ENCODE results near the gene OR10D3. TPM values are rescaled to one million over a fixed set of nuclear protein-coding genes. Genes with fewer than 3 reads are reported as not detected.

The OR10D3 gene, protein sequence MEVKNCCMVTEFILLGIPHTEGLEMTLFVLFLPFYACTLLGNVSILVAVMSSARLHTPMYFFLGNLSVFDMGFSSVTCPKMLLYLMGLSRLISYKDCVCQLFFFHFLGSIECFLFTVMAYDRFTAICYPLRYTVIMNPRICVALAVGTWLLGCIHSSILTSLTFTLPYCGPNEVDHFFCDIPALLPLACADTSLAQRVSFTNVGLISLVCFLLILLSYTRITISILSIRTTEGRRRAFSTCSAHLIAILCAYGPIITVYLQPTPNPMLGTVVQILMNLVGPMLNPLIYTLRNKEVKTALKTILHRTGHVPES
- total RNA-seq, result not detected in 2 replicates
- not detected for total RNA-seq (2013)
- not detected in 2 replicates for polyA plus RNA-seq
- 0.29 TPM in 1 of 2 replicates, not detected in the other for polyA minus RNA-seq

DNA sequence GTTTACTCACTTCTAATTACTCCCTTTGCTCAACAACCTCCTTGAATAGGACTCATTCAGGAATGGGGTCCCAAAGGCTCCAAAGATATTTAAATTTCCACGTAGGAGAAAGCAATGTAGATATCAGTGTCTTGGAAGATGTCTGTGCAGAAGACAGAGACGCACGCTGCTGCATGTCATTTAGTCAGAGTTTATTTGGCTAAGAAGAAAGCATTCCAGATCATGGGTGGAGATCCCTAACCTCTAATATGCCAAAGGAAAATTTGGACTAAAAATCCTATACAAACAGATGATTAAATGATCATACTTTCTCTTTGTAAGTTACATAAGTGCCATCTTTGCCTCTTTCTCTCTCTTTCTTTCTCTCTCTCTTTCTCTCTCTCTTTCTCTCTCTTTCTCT is at the start of gene OR10D3:
TSS of gene OR10D3 (plus strand) at position 278 of the 400 bp plus-strand sequence. CDS start 1,925 bp downstream, outside the sequence.
- H3K4me3 Mint-ChIP-seq, result no peak within 1 kb of the TSS
- Histone ChIP-seq H3K27me3 (replicated peaks in 1 of 4; ENCODE audit: control extremely low read depth in 1 of 4, control insufficient read depth in 3 of 4, insufficient read depth in 4 of 4, low read length in 3 of 4) (peaks cover 0 to 4% (median 0%) of the 10 kb centered on the region in 4 experiments), H3K4me1 (ENCODE audit: control insufficient read depth in 2 of 2, insufficient read depth in 2 of 2, low read length in 2 of 2) (no peaks in the 10 kb centered on the region), H3K9ac (ENCODE audit: low read length) (no peak within 1 kb of the TSS), H3K4me2 (replicated peaks; ENCODE audit: low read depth, low read length, poor library complexity, severe bottlenecking) (no peak within 1 kb of the TSS), H4K20me1 (ENCODE audit: control insufficient read depth, insufficient read depth, low read length, poor library complexity, severe bottlenecking) (no peaks in the 10 kb centered on the region), H2AFZ (ENCODE audit: insufficient read depth, low read depth, low read length, poor library complexity, severe bottlenecking) (no peak within 1 kb of the TSS), H3K9me3 (ENCODE audit: control extremely low read depth in 1 of 3, control insufficient read depth in 2 of 3, insufficient read depth in 1 of 3, low read length in 2 of 3) (no peaks in the 10 kb centered on the region), H3K27ac (ENCODE audit: low read length in 2 of 2) (no peak within 1 kb of the TSS), H3K79me2 (ENCODE audit: control insufficient read depth, insufficient read depth, low read length) (no peaks in the 10 kb centered on the region), H3K36me3 (replicated peaks in 1 of 2; ENCODE audit: control extremely low read depth in 1 of 2, control insufficient read depth in 1 of 2, extremely low read depth in 1 of 2, insufficient read depth in 2 of 2, low read length in 1 of 2) (no peaks in the 10 kb centered on the region), H3K4me3 (ENCODE audit: control extremely low read depth in 1 of 5, extremely low read depth in 1 of 5, insufficient read depth in 1 of 5, low read depth in 2 of 5, low read length in 4 of 5) (no peak within 1 kb of the TSS)
- no CpG with 5 or more reads among the region's 3 CpGs for WGBS (ENCODE audit: insufficient coverage)
- H3K4me1 Mint-ChIP-seq, result no peaks in the 10 kb centered on the region
- no peak for ATAC-seq (ENCODE audit: low read depth)
- H3K9me3 Mint-ChIP-seq (ENCODE audit: insufficient read depth), result no peaks in the 10 kb centered on the region
- peaks cover 28% of the 10 kb centered on the region for H3K27me3 Mint-ChIP-seq
- POLR2A ChIA-PET, result no interaction called here
- TF ChIP-seq, protein P1, sequence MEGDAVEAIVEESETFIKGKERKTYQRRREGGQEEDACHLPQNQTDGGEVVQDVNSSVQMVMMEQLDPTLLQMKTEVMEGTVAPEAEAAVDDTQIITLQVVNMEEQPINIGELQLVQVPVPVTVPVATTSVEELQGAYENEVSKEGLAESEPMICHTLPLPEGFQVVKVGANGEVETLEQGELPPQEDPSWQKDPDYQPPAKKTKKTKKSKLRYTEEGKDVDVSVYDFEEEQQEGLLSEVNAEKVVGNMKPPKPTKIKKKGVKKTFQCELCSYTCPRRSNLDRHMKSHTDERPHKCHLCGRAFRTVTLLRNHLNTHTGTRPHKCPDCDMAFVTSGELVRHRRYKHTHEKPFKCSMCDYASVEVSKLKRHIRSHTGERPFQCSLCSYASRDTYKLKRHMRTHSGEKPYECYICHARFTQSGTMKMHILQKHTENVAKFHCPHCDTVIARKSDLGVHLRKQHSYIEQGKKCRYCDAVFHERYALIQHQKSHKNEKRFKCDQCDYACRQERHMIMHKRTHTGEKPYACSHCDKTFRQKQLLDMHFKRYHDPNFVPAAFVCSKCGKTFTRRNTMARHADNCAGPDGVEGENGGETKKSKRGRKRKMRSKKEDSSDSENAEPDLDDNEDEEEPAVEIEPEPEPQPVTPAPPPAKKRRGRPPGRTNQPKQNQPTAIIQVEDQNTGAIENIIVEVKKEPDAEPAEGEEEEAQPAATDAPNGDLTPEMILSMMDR (IDR thresholded peaks at IDR 0.05), result no peak
- no peak for TF ChIP-seq EZH2 (IDR thresholded peaks at IDR 0.05; ENCODE audit: borderline replicate concordance, insufficient read depth, low read depth, low read length, poor library complexity, severe bottlenecking)
- no peak within 1 kb of the TSS for H3K27ac Mint-ChIP-seq
- DNase-seq, result no peak
- intact Hi-C loops (cut with micrococcal nuclease), result no loop called here
- CTCF ChIA-PET, result no interaction called here

DNA sequence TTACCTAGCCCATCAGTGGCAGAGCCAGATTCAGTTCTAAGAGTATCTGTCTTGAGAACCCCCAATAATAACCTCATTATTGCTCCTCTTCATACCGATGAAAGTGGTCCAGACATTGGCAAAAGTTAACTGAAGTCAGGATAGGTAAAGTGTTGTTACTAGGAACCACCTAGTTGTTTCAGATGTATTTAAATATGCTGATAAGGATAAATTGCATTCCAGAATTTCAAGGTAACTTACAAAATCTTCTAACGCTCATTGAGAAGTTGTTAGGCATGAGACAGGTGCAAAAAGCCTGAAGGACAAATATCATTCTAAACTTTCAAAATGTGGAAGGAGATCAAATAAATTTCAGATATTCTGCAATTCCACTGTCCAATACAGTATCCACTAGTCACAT is 40.1 kb upstream of the OR10D3 start:
- Mint-ChIP-seq H3K4me3 (no peak overlapping the region), H3K4me1 (no peaks in the 10 kb centered on the region), H3K9me3 (ENCODE audit: insufficient read depth) (peaks cover 12% of the 10 kb centered on the region), H3K27ac (no peak overlapping the region), H3K27me3 (no peaks in the 10 kb centered on the region)
- no peak for ATAC-seq (ENCODE audit: low read depth)
- no peak overlapping the region for H3K27ac ChIP-seq (ENCODE audit: low read length in 2 of 2)
- H3K4me3 ChIP-seq (ENCODE audit: control extremely low read depth in 1 of 5, extremely low read depth in 1 of 5, insufficient read depth in 1 of 5, low read depth in 2 of 5, low read length in 4 of 5), result no peak overlapping the region
- no CpG with 5 or more reads among the region's 2 CpGs for WGBS (ENCODE audit: insufficient coverage)
- H4K20me1 ChIP-seq (ENCODE audit: control insufficient read depth, insufficient read depth, low read length, poor library complexity, severe bottlenecking), result no peaks in the 10 kb centered on the region
- ChIA-PET POLR2A (no interaction called here), CTCF (interaction anchor here (1.0 kb wide), 1 partner anchor 12 kb away, joined by 3 read pairs; no protein-coding TSS in a partner anchor)
- H3K9me3 ChIP-seq (ENCODE audit: control extremely low read depth in 1 of 3, control insufficient read depth in 2 of 3, insufficient read depth in 1 of 3, low read length in 2 of 3), result peaks cover 0 to 12% (median 4%) of the 10 kb centered on the region in 3 donors
- no peak overlapping the region for H2AFZ ChIP-seq (ENCODE audit: insufficient read depth, low read depth, low read length, poor library complexity, severe bottlenecking)
- no peak overlapping the region for H3K9ac ChIP-seq (ENCODE audit: low read length)
- intact Hi-C loops (cut with micrococcal nuclease), result no loop called here
- no peak for DNase-seq
- H3K4me1 ChIP-seq (ENCODE audit: control insufficient read depth in 2 of 2, insufficient read depth in 2 of 2, low read length in 2 of 2), result no peaks in the 10 kb centered on the region
- TF ChIP-seq EZH2 (IDR thresholded peaks at IDR 0.05; ENCODE audit: borderline replicate concordance, insufficient read depth, low read depth, low read length, poor library complexity, severe bottlenecking), result no peak
- peaks cover 0 to 2% of the 10 kb centered on the region in 2 experiments for H3K36me3 ChIP-seq (replicated peaks in 1 of 2; ENCODE audit: control extremely low read depth in 1 of 2, control insufficient read depth in 1 of 2, extremely low read depth in 1 of 2, insufficient read depth in 2 of 2, low read length in 1 of 2)
- H3K4me2 ChIP-seq (replicated peaks; ENCODE audit: low read depth, low read length, poor library complexity, severe bottlenecking), result no peak overlapping the region
- no peaks in the 10 kb centered on the region for H3K27me3 ChIP-seq (replicated peaks in 1 of 4; ENCODE audit: control extremely low read depth in 1 of 4, control insufficient read depth in 3 of 4, insufficient read depth in 4 of 4, low read length in 3 of 4)
- H3K79me2 ChIP-seq (ENCODE audit: control insufficient read depth, insufficient read depth, low read length), result no peaks in the 10 kb centered on the region

Data from B cell (primary cell).